ENCODE measurements around the gene HARS2.

DNA sequence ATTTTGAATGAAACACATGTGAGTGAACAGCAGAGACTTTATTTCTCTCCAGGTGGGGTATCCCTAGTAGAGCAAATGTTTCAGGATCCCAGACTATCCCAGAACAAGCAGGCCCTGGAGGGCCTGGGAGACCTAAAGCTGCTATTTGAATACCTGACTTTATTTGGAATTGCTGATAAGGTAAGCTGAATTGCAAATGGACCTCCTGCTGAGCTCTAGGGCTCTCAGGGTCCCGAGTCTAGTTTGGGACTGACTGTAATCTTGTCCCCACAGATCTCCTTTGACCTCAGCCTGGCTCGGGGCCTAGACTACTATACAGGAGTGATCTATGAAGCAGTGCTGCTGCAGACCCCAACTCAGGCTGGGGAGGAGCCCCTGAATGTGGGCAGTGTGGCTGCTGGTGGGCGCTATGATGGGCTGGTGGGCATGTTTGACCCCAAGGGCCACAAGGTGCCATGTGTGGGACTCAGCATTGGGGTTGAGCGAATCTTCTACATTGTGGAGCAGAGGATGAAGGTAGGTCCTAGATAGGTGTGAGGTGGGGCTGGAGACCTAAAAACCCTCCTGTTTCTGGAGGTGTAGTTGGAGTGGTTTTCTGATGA, 5.7 kb downstream of the HARS2 start:
- TF ChIP-seq, protein P1, sequence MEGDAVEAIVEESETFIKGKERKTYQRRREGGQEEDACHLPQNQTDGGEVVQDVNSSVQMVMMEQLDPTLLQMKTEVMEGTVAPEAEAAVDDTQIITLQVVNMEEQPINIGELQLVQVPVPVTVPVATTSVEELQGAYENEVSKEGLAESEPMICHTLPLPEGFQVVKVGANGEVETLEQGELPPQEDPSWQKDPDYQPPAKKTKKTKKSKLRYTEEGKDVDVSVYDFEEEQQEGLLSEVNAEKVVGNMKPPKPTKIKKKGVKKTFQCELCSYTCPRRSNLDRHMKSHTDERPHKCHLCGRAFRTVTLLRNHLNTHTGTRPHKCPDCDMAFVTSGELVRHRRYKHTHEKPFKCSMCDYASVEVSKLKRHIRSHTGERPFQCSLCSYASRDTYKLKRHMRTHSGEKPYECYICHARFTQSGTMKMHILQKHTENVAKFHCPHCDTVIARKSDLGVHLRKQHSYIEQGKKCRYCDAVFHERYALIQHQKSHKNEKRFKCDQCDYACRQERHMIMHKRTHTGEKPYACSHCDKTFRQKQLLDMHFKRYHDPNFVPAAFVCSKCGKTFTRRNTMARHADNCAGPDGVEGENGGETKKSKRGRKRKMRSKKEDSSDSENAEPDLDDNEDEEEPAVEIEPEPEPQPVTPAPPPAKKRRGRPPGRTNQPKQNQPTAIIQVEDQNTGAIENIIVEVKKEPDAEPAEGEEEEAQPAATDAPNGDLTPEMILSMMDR (IDR thresholded peaks at IDR 0.05): no peak
- TF ChIP-seq POLR2A (IDR thresholded peaks at IDR 0.05): no peak
